Muscle layer of duodenum (tissue), 2 donors: ENCODE results near the gene ELF2.
"Not testable (repeated sequence)": the region's sequence is repeated elsewhere in the genome, so short reads cannot be mapped to it uniquely, and the experiment has no call there.

ENCODE experiments used
- H3K27ac ChIP-seq: one replicate; pipeline ENCODE4 v1.7.0; 2013; ENCODE audit warnings: mild to moderate bottlenecking, low read length
- H3K27me3 ChIP-seq: one replicate; pipeline ENCODE4 v1.7.0; 2013; ENCODE audit warnings: low read depth, mild to moderate bottlenecking, control low read depth, low read length
- H3K36me3 ChIP-seq, 2 donors: one replicate each; pipeline ENCODE4 v1.7.0; 2013; ENCODE audit warnings: low read length in 2 of 2, control low read depth in 1 of 2, mild to moderate bottlenecking in 1 of 2; ENCODE audit not compliant: insufficient read depth in 2 of 2, control insufficient read depth in 1 of 2
- H3K4me1 ChIP-seq, 2 donors: one replicate each; pipeline ENCODE4 v1.7.0; 2013; ENCODE audit warnings: low read length in 2 of 2, mild to moderate bottlenecking in 2 of 2, control low read depth in 1 of 2, moderate library complexity in 1 of 2; ENCODE audit not compliant: insufficient read depth in 2 of 2, control insufficient read depth in 1 of 2
- H3K4me3 ChIP-seq, 2 donors: one replicate each; pipeline ENCODE4 v1.7.0; 2013; ENCODE audit warnings: low read length in 2 of 2, low read depth in 1 of 2, mild to moderate bottlenecking in 1 of 2
- H3K9me3 ChIP-seq, 2 donors: one replicate each; pipeline ENCODE4 v1.7.0; 2013; ENCODE audit warnings: low read length in 2 of 2, control low read depth in 1 of 2, mild to moderate bottlenecking in 1 of 2; ENCODE audit not compliant: control insufficient read depth in 1 of 2
- donor health status: healthy.

ELF2 gene

DNA sequence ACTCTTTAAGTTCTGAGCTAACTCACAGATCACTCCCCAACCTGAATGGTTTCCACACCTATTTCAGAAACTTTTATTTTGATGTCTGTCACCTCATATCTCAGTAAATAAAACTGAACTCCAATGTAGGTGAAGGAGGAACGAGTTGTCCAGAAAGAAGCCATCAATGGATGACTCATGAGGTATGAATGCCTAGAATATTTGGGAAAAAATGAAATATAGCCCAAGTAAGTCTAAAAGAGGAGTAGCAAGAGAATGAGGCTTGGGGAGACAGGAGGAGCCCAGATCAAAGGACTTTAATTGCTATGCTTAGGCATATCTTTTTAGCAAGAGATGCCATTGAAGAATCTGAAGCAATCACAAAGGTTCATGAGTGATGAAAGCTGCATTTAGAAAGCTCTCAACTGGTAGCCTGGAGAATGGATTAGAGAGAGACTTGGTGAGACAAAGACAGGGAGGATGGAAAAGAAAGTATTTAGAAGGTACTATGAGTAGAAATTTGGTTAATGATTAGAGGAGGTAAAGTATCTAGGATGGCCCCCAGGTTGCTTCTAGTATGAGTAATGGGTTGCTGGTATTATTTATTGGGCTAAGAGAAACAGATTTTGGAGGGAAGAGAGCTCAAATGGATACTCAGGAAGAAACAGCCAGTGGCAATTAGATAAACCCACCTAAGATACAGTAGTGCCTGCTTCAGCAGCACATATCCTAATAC, 122.1 kb downstream of the ELF2 start:
- Histone ChIP-seq H3K4me3 (no peak overlapping the region), H3K27me3 (no peaks in the 10 kb centered on the region), H3K27ac (no peak overlapping the region), H3K9me3 (no peaks in the 10 kb centered on the region), H3K36me3 (peaks cover 33 to 50% of the 10 kb centered on the region in 2 donors), H3K4me1 (peaks cover 0 to 12% of the 10 kb centered on the region in 2 donors)

DNA sequence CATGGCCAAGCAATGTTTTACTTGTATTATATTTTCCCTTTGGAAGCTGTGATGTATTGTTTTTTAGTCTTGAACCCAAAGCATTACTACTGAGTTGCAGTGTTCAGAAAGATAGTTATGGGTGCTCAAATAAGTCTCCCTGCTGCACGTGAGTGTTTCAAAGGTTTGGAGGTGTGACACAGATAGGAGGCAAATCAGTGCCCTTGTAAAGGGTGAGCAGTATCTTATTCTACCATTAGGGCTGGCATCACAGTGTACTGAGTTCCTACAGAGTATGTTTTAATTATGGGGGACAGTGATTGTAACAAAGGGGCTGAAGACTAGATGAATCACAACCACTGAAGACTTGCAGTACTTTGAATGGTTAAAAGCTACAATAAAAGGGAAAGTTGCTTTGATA, 123.1 kb downstream of the ELF2 start:
- Histone ChIP-seq H3K27ac (no peak overlapping the region), H3K27me3 (no peaks in the 10 kb centered on the region), H3K9me3 (no peaks in the 10 kb centered on the region), H3K4me1 (peaks cover 0 to 12% of the 10 kb centered on the region in 2 donors), H3K4me3 (no peak overlapping the region), H3K36me3 (peaks cover 23 to 40% of the 10 kb centered on the region in 2 donors)

DNA sequence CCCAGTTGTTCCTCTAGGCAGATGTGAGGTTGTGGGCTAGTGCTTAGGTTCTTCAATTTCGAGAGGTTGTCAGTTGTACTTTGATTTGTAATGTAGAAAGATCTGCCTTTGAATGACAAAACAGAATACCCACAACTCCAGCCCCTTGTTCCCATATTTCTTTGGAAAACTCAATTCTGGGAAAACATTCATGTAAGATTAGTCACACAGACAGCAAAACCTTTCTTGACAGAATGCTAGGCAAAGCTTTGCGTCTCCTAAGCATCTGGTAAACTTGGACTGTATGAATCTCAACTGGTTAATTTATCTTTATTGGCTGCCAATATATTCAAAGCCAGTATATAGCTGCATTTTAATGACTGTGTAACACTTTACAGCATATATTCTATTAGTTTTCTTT, 126.6 kb downstream of the ELF2 start:
- H3K27me3 ChIP-seq: no peaks in the 10 kb centered on the region
- no peaks in the 10 kb centered on the region for H3K9me3 ChIP-seq
- H3K36me3 ChIP-seq: peaks cover 22 to 24% of the 10 kb centered on the region in 2 donors
- H3K4me1 ChIP-seq: peaks cover 0 to 12% of the 10 kb centered on the region in 2 donors
- H3K27ac ChIP-seq: no peak overlapping the region
- no peak overlapping the region for H3K4me3 ChIP-seq

DNA sequence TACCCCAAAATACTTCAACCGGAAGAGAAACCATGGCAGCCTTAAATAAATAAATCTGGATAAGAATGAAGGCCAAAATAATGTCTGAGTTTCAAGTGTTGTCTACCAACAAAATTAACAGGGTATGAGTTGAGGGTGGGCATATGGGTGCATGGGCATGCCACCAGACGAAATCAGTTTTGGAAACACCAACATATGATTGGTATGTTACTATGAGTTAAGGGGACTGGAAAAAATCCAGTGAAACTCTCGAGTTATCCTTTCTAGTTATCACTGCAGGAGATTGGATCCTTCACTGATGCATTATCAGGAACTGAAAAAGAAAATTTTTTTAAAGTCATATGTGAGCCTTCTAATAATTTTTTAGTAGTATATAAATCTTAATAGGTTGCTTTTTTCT, 129.0 kb downstream of the ELF2 start:
- H3K36me3 ChIP-seq: peaks cover 19 to 21% of the 10 kb centered on the region in 2 donors
- no peaks in the 10 kb centered on the region for H3K27me3 ChIP-seq
- H3K4me3 ChIP-seq: no peak overlapping the region
- H3K9me3 ChIP-seq: no peaks in the 10 kb centered on the region
- peaks cover 0 to 3% of the 10 kb centered on the region in 2 donors for H3K4me1 ChIP-seq
- H3K27ac ChIP-seq: no peak overlapping the region

DNA sequence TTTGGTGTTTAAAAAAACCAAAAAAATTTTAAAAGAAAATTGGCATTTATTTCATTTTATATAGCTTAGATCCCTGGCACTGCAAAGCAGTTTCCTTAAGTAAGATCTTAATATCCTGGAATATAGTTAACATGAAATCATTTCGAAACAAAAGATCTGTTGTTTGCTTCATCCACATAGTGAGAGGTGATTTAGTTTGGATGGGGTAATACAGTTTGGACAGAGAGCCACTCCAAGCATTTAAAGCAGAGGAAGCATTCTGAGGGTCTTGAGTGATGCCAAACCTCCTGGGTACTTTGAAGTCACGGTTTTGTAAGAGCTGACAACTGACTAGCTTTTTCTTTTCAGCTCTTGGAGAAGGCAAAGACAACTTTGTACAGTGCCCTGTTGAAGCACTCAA, 132.7 kb downstream of the ELF2 start:
- no peak overlapping the region for H3K4me3 ChIP-seq
- peaks cover 0 to 5% of the 10 kb centered on the region in 2 donors for H3K4me1 ChIP-seq
- peaks cover 9 to 15% of the 10 kb centered on the region in 2 donors for H3K36me3 ChIP-seq
- H3K27me3 ChIP-seq: no peaks in the 10 kb centered on the region
- H3K9me3 ChIP-seq: no peaks in the 10 kb centered on the region
- no peak overlapping the region for H3K27ac ChIP-seq

DNA sequence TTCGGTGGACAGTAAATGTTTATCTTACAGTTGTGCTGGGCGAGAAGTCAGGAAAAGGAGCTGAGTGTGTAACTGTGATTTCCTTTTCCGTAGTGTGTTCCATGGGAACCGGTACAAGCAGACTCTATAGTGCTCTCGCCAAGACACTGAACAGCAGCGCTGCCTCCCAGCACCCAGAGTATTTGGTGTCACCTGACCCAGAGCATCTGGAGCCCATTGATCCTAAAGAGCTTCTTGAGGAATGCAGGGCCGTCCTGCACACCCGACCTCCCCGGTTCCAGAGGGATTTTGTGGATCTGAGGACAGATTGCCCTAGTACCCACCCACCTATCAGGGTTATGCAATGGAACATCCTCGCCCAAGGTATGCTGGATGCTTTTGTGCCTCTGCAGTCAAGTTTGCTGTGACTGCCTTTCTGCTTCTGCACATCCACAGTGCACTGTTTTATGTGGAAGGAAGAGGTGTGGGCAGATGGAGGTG, 134.0 kb downstream of the ELF2 start:
- Histone ChIP-seq H3K27ac (no peak overlapping the region), H3K4me1 (peaks cover 0 to 5% of the 10 kb centered on the region in 2 donors), H3K27me3 (no peaks in the 10 kb centered on the region), H3K36me3 (peaks cover 9 to 15% of the 10 kb centered on the region in 2 donors), H3K9me3 (no peaks in the 10 kb centered on the region), H3K4me3 (peak overlapping the region in 1 of 2 donors; percentile 44)

DNA sequence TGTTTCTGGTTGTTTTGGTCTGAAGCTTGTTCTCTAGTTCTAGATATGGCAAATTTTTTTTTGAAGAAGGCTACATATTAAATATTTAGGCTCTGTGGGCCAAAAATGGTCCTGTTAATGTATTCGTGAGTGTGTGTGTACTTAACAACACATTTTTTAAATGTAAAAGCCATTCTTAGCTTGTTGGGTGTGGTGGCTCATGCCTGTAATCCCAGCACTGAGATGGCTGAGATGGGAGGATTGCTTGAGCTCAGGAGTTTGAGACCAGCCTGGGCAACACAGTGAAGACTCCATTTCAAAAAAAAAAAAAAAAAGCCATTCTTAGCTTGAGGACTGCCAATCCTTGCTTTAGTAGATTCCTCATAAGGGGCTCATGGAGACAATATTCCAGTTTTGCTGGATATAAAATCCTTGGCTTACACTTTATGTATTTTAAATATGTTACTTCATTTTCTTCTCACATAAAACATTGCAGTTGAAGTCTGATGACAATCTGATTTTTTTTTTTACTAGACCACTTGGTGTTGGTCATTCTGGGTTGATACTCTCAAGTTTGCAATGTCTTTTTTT, 138.1 kb downstream of the ELF2 start:
- H3K4me3 ChIP-seq: no peak overlapping the region
- peaks cover 0 to 5% of the 10 kb centered on the region in 2 donors for H3K4me1 ChIP-seq
- H3K27ac ChIP-seq: no peak overlapping the region
- H3K36me3 ChIP-seq: peaks cover 0 to 9% of the 10 kb centered on the region in 2 donors
- H3K9me3 ChIP-seq: no peaks in the 10 kb centered on the region
- H3K27me3 ChIP-seq: no peaks in the 10 kb centered on the region

DNA sequence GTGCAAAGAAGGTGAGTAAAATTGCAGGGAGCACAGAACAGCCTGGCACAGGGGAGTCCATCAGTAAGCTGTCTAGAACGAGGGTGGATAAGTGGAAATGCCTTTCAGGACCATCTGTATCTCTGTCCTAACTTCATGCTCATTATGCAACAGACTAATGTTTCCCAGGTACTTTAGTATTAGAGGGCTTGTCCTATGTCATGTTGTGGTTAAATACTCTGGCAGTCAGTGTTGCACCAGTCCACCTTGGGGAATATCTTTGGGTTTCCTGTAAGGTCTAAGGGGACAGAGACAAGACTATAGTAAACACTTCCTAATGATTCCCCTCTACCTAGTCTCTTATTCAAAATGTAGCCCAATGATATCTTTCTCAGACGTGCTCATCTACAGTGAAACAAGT, 140.1 kb downstream of the ELF2 start:
- no peak overlapping the region for H3K4me3 ChIP-seq
- no peak overlapping the region for H3K27ac ChIP-seq
- peaks cover 0 to 4% of the 10 kb centered on the region in 2 donors for H3K4me1 ChIP-seq
- no peaks in the 10 kb centered on the region for H3K27me3 ChIP-seq
- peaks cover 0 to 9% of the 10 kb centered on the region in 2 donors for H3K36me3 ChIP-seq
- no peaks in the 10 kb centered on the region for H3K9me3 ChIP-seq

DNA sequence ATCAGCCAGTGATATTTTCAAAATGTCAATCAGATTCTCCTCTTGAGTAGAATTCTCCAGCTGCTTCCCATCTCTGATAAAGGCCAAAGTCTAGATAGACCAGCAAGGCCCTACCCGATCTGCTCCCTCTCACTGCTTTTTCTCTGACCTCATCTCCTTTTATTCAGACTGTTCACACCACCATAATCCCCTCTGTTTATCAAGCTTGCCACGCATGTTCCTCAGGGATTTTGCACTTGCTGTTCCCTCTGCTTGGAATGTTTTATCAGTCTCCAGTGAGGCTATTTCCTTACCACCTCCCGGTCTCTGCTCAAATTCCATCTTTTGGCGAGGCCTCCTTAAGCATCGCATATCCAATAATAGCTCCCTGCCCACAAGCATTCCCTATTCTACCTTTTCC, 141.4 kb downstream of the ELF2 start:
- Histone ChIP-seq H3K36me3 (peaks cover 0 to 9% of the 10 kb centered on the region in 2 donors), H3K4me1 (peaks cover 0 to 9% of the 10 kb centered on the region in 2 donors), H3K27ac (no peak overlapping the region), H3K4me3 (no peak overlapping the region), H3K27me3 (no peaks in the 10 kb centered on the region), H3K9me3 (no peaks in the 10 kb centered on the region)

DNA sequence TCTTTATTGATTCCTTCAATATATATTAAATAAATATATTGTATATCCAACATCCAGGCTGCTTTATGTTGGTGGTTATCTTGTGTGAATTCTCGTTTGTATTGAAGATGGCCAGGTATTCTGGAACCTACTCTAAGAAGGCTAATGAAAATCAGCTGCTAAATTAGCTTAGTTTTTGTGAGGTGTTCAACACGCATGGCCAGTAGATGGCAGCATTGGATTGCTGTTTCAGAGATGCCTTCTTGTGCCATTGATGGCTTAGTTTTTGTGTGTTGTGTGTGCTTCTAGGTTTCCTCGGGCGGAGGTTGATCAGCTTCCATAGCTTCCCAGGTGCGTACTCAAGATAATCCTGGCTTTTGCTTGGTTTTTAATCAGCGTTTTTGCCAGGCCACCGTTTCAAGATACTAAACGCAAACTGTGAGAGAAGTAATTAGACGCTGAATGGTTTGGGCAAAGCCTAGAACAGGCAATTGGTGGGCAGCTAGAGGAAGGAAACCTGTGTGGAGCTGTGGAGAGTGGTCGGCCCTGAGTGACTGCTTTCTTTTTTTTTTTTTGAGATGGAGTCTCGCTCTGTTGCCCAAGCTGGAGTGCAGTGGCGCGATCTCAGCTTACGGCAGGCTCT, 146.3 kb downstream of the ELF2 start:
- Histone ChIP-seq H3K9me3 (no peaks in the 10 kb centered on the region), H3K36me3 (peaks cover 0 to 2% of the 10 kb centered on the region in 2 donors), H3K4me3 (no peak overlapping the region), H3K27ac (no peak overlapping the region), H3K4me1 (peaks cover 0 to 9% of the 10 kb centered on the region in 2 donors), H3K27me3 (no peaks in the 10 kb centered on the region)

DNA sequence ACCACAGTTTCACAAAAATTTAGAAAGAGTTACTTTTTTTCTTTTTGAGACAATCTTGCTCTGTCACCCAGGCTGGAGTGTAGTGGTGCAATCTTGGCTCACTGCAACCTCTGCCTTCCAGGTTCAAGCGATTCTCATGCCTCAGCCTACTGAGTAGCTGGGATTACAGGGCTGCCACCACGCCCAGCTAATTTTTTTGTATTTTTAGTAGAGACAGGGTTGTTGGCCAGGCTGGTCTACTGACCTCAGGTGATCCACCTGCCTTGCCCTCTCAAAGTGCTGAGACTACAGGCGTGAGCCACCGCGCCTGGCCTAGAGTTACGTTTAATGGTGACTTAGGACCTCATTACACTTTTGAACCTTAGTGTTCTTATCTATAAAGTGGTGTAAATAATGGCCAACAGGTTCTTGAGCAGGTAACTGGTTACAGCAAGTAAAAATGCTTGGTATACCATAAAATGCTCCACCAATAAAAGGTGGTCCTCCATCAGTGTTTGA, 147.1 kb downstream of the ELF2 start:
- not testable (repeated sequence) for H3K4me1 ChIP-seq, H3K27ac ChIP-seq, H3K4me3 ChIP-seq, H3K36me3 ChIP-seq, H3K9me3 ChIP-seq, H3K27me3 ChIP-seq
